ENCODE results near the gene SLCO2A1. TPM values are rescaled to one million over a fixed set of nuclear protein-coding genes. Genes with fewer than 3 reads are reported as not detected.

Gene SLCO2A1
- total RNA-seq, 4 donors from 2014 or later, result 3.3 to 18.9 (median 6.0) TPM

GRCh38 chr3:133992381-133992780 is 37.3 kb downstream of the SLCO2A1 start:
- no peak for DNase-seq
- peaks cover 0 to 78% (median 10%) of the 10 kb centered on the region in 3 donors for H3K4me1 ChIP-seq
- H3K4me3 ChIP-seq, result no peak overlapping the region
- no peaks in the 10 kb centered on the region for H3K36me3 ChIP-seq
- no peaks in the 10 kb centered on the region for H3K9me3 ChIP-seq
- 52 to 87% methylated on average over 2 to 3 of the region's 3 CpGs for WGBS, 2 donors
- intact Hi-C loops (cut with DNase I), result no loop called here
- H3K27ac ChIP-seq, result peak overlapping the region in 3 of 4 donors; percentile 14 to 51 (median 38)
- H3K27me3 ChIP-seq, result no peaks in the 10 kb centered on the region
- no peak for TF ChIP-seq CTCF (IDR thresholded peaks at IDR 0.05)
- TF ChIP-seq POLR2A (IDR thresholded peaks at IDR 0.05), result no peak

GRCh38 chr3:133991637-133992036 is 38.1 kb downstream of the SLCO2A1 start:
- peak overlapping the region in 3 of 4 donors; percentile 38 to 65 (median 51) for H3K27ac ChIP-seq
- no peak for TF ChIP-seq CTCF (IDR thresholded peaks at IDR 0.05)
- TF ChIP-seq POLR2A (IDR thresholded peaks at IDR 0.05), result no peak
- intact Hi-C loops (cut with DNase I), result no loop called here
- no peak for DNase-seq
- WGBS, 2 donors, result 64 to 95% methylated on average over 2 of the region's 2 CpGs
- H3K36me3 ChIP-seq, result no peaks in the 10 kb centered on the region
- H3K27me3 ChIP-seq, result no peaks in the 10 kb centered on the region
- H3K4me3 ChIP-seq, result no peak overlapping the region
- no peaks in the 10 kb centered on the region for H3K9me3 ChIP-seq
- peaks cover 0 to 77% (median 10%) of the 10 kb centered on the region in 3 donors for H3K4me1 ChIP-seq

- Histone ChIP-seq H3K27me3 (no peaks in the 10 kb centered on the region), H3K36me3 (no peaks in the 10 kb centered on the region), H3K4me3 (no peak overlapping the region), H3K27ac (peak overlapping the region in 2 of 4 donors; percentile 38 to 51), H3K9me3 (no peaks in the 10 kb centered on the region), H3K4me1 (peaks cover 0 to 73% (median 10%) of the 10 kb centered on the region in 3 donors)
- TF ChIP-seq CTCF (IDR thresholded peaks at IDR 0.05) (no peak), POLR2A (IDR thresholded peaks at IDR 0.05) (no peak)
- no peak for DNase-seq
- intact Hi-C loops (cut with DNase I), result no loop called here
- 29 to 64% methylated on average over 2 to 3 of the region's 3 CpGs for WGBS, 2 donors
These were observed 38.5 kb downstream of the SLCO2A1 start for GRCh38 chr3:133991209-133991608.

GRCh38 chr3:133989936-133990702 is 39.6 kb downstream of the SLCO2A1 start:
- peaks cover 0 to 68% (median 10%) of the 10 kb centered on the region in 3 donors for H3K4me1 ChIP-seq
- H3K36me3 ChIP-seq, result no peaks in the 10 kb centered on the region
- WGBS, 2 donors, result 82% methylated on average over 14 of the region's 14 CpGs
- H3K27me3 ChIP-seq, result no peaks in the 10 kb centered on the region
- TF ChIP-seq POLR2A (IDR thresholded peaks at IDR 0.05) (no peak), CTCF (IDR thresholded peaks at IDR 0.05) (no peak)
- peak overlapping the region in 1 of 4 donors; percentile 34 for H3K27ac ChIP-seq
- no peaks in the 10 kb centered on the region for H3K9me3 ChIP-seq
- intact Hi-C loops (cut with DNase I), result no loop called here
- H3K4me3 ChIP-seq, result no peak overlapping the region
- no peak for DNase-seq

- H3K36me3 ChIP-seq, result no peaks in the 10 kb centered on the region
- no peak overlapping the region for H3K27ac ChIP-seq
- no peaks in the 10 kb centered on the region for H3K27me3 ChIP-seq
- intact Hi-C loops (cut with DNase I), result no loop called here
- TF ChIP-seq CTCF (IDR thresholded peaks at IDR 0.05), result no peak
- TF ChIP-seq POLR2A (IDR thresholded peaks at IDR 0.05), result no peak
- WGBS, 2 donors, result 24 to 40% methylated on average over 8 of the region's 9 CpGs
- H3K4me1 ChIP-seq, result peaks cover 0 to 61% (median 10%) of the 10 kb centered on the region in 3 donors
- no peak overlapping the region for H3K4me3 ChIP-seq
- no peak for DNase-seq
- no peaks in the 10 kb centered on the region for H3K9me3 ChIP-seq
These were observed 41.0 kb downstream of the SLCO2A1 start for GRCh38 chr3:133988631-133989161.
